HG02623 (cell line): ENCODE results near the gene STK33.
"Not testable (repeated sequence)": the region's sequence is repeated elsewhere in the genome, so short reads cannot be mapped to it uniquely, and the experiment has no call there.

Source experiments
- ATAC-seq: cut with Tn5 transposase; IDR thresholded peaks from one replicate; pipeline ENCODE4 v1.9.1; 2021; ENCODE audit warnings: moderate library complexity; ENCODE audit not compliant: unreplicated experiment

Gene STK33

DNA sequence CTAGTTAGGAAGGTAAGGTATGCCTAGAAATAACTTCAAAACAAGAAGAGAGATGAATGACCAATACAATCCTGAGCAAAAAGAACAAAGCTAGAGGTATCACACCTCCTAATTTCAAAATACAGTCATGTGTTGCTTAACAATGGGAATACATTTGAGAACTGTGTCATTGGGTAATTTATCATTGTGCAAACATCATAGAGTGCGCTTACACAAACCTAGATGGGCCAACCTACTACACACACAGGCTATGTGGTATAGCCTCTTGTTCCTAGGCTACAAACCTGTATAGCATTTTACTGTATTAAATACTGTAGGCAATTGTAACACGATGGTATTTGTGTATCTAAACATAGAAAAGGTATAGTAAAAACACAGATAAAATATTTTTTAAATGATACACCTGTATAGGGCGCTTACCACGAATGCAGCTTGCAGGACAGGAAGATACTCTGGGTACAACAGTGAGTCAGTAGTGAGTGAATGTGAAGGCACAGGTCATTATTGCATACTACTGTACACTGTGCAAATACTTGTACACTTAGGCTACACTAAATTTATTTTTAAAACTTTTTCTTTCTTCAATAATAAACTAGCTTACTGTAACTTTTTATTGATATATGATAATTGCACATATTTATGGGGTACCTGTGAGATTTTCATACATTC is 48.2 kb downstream of the STK33 start:
- ATAC-seq: no peak

DNA sequence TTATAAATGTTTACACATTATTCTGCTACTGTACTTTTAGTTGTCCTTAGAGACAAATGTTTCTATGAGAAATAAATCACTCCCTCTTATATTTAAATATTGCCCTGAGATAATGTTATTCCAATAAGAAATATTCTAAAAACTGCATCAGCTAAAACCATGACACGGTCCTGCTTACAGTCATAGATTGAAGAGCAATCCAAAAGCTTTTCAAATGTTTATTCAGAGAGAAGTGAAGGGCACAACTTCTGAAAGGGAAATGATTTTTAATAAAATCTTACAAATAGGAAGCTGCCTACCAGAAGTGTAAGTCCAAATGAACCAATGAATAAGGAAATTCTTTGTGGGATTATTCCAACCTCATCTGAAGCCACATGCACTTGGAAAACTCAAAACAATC is 49.2 kb downstream of the STK33 start:
- no peak for ATAC-seq

DNA sequence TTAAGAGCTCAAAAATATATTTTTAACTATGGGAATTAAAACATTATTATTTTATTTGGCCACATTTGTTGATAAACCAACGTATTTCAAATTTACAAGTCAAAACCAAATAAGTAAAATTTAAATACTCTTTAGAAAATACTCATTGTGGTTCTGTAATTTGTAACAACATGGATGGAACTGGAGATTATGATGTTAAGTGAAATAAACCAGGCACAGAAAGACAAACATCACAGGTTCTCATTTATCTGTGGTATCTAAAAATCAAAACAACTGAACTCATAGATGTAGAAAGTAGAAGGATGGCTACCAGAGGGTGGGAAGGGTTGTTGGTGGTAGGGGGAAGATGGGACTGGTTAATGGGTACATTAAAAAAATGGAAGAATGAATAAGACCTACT is 50.8 kb downstream of the STK33 start:
- ATAC-seq: no peak

DNA sequence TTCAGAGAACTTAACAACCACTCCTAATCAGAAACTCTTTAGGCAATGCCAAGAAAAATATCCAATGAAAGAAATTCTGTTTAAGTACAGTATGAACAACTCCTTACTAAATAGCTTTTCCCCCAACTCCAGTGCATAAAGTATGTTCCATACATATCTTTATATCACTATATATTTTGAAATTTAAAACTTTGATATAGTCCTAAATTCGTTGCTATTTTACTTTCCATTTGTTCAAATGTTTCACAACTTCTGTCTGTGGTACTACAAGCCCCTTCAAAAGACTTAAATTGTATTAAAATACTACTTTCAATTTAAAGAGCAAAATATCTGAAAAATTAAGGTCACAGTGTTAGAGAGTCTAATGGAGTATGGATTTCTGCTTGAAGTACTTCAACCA is 52.6 kb downstream of the STK33 start:
- no peak for ATAC-seq

DNA sequence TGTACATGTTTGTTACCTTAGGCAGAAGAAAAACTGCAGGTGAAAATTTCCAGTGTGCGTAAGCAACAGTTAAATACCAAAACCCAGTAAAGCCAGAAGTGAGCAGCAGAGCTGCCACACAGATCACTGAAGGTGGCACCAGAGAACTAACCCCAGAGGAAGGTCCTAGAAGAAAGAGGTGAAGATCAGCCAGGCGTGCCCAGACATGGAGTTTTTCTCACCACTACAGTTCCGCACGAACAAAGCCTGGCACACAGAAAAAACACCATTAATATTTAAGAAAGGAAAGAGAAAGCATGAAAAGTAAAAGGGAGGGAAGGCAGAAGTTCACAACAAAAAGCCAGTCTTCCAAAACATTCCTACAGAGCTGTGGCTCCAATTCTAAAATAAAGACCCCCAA is 60.7 kb downstream of the STK33 start:
- peak; percentile 74 for ATAC-seq

DNA sequence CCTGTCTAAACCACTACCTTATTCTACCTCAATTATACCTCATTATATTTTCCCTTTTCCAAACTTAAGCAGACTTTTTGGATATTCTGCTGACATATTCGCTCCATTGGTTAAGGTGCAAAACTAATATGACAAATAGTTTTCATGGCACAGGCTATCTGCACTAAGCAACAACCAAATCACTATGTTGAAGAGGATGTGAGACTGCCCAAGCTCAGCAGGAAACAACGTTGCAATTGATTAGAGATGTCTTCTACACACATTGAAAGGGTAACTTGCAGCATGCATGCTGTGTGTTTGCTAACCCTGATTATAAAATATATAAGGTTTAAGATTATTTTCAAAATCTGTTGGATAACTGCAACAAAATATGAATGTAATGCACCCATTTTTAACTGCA is 61.6 kb downstream of the STK33 start:
- ATAC-seq: no peak

DNA sequence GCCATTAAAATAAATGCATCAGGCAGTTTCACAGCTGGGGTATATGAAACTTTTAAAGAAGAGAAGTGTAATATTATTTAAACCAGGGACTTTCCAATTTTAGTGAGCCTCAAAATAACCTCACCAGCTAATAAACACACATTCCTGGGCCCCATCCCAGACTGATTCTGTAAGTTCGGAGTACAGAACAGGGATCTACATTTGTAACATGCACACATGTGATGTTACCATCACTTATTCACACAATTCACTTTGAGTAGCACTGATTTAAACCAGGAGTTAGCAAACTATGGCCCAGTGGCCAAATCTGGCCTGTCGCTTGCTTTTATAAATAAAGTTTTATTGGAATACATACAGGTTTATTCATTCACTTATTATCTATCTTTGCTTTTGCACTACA is 62.0 kb downstream of the STK33 start:
- ATAC-seq: no peak

DNA sequence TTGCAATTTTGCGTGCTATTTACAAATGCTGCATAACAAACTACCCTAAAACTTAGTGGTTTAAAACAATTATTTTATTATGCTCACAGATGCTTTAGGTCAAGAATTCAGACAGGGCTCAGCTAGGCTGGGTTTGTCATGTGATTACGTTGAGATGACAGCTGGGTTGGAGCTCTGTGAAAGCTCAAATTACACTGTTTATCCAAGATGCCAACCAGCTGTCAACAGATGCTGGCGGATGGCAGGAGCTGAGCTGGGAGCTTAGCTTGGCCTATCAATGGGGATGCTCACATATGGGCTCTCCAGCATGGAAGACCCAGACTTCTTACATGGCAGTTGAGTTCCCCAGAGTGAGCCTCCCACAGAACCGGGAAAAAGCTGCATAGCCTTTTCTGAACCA is 62.7 kb downstream of the STK33 start:
- ATAC-seq: no peak

DNA sequence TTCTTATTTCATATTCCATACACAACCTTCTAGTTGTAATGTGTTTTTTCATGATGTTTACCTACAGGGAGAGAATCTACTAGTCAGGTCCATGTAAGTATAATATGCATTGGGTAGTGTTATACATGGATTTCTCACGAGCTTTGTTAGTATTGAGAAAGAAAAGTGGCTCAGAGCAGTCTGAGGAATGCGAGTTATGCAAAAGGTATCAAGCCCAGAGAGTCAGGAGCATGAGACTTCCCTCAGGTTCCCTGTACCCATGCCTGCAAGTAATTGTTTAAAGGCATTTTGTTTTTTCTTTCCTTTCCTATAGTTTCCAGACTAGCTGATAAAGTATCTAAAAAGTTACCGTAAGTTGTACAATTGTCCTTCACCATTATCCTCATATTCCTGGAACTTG is 66.1 kb downstream of the STK33 start:
- ATAC-seq: no peak

DNA sequence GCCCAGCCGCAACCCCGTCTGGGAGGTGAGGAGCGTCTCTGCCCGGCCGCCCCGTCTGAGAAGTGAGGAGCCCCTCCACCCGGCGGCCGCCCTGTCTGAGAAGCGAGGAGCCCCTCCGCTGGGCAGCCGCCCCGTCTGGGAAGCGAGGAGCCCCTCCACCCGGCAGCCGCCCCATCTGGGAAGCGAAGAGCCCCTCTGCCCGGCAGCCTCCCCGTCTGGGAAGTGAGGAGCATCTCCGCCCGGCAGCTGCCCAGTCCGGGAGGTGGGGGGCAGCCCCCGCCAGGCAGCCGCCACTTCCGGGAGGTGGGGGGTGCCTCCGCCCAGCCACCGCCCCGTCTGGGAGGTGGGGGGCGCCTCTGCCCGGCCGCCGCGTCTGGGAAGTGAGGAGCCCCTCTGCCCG is 70.6 kb downstream of the STK33 start:
- ATAC-seq: no peak

DNA sequence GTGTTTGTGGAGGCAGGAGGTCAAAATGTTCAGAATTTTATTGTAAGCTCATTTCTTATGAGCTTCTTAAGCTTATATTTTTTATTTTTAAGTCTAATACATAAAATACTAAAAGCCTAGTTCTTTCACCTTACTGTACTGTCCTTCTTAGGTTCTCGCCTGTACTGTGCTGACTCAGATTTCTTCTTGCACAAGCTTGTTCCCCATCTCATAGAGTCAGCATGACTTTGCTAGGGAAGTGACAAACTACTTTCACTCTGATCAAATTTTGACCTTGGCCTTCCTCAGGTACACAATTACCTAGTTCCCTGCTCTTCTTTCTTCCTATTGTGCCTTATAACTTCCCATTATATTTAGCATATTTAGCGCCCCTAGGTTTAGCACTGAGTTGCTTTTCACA is 81.5 kb downstream of the STK33 start:
- ATAC-seq: no peak

DNA sequence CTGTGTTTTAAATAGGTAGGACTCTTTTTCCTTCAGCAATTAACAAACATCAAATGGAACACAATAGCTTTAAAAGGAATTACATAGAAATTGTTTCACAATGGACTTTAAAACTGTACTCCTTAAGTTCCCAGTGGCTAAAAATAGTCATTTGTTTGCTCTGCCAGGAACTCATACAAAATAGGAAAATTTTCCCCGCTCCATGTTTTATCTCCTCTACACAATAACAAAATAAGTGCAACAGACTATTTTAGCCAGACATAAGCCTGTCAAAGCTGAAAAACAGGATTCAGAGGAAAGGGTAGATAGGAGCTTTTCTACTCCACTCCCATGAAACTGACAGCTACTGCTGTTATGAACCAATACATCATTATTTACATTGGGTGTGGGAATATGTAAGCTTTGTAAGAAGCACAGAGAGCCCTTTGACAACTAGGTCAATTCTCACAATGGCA is 90.1 kb downstream of the STK33 start:
- ATAC-seq: no peak

DNA sequence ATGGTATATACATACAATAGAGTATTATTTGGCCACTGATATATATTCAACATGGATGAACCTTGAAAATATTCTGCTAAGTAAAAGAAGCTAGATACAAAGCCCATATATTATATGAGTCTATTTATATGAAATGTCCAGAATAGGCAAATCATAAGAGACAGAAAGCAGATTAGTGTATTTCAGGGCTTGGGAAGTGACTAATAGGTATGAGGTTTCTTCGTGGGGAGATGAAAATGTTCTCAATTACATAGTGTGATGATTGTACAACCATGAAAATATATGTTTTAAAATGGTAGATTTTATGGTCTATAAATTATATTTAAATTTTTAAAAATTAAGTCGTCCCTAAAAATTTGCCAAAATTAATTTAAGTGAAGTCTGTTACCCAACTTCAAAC is 92.2 kb downstream of the STK33 start:
- no peak for ATAC-seq

DNA sequence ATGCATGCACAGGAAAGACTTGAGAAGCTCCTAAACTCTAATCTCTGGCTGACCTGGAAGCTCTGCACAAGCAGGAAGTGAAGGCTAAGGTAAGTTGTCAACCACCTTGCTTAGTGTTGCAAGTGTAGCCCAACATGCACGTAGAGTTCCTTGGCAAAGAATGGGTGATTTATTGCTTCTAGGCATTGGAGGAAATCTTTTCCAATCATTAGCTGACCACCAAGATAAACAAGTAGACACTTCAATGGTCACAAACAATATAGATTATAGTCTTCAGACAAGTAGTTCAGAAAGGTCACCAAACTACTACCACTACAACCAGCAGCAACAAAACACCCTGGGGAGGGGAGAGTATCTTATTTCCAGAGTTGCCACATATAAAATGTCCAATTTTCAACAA is 105.6 kb downstream of the STK33 start:
- ATAC-seq: no peak

DNA sequence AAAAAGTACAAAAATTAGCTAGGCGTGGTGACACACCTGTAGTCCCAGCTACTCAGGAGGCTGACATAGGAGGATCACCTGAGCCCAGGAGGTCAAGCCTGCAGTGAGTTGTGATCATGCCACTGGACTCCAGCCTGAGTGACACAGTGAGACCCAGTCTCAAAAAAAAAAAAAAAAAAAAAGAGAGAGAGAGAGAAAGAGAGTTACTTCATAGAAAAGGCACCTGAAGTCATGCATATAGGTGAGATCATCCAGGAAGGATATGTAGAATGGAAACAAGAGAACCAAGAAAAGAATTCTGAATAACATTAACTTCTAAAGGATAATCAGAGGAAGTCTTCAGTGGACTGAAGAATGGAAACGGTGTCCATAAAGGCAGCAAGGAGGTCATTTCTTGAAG is 106.8 kb downstream of the STK33 start:
- ATAC-seq: no peak

DNA sequence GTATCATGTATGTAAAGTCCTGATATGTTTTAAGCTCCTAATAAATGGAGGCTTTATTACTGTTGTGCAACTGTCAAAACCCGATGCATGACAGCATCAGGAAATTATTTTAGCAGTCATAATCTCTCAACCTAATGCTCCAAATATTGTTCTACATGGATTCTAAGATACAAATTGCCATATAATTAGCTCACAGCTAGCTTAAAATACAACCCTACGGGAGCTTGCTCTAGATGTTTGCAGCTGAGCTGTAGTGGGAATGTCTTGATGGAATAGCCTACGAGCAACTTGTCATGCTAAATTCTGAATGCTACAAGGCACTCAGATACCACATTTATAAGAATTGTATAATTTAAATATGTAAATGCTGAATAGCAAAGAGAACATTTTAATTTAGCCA is 109.8 kb downstream of the STK33 start:
- no peak for ATAC-seq

DNA sequence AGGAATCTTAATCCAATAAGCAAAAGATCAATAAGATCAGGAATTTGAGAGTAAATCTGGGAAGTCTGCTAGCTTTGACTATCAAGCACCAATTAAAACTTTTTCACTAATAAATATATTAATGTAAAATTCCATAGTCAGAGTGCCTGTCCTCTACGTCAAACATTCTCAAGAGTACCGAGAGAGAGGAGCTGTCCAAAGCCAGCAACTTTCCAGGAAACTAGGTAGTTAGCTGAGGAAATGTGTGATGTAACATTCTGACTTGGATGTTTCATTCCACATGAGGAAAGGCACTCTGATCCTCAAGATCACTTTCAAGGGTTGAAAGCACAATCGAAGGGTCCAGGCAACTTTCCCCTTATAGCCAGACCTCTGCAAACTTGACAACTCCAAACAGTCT is 113.2 kb downstream of the STK33 start:
- no peak for ATAC-seq

DNA sequence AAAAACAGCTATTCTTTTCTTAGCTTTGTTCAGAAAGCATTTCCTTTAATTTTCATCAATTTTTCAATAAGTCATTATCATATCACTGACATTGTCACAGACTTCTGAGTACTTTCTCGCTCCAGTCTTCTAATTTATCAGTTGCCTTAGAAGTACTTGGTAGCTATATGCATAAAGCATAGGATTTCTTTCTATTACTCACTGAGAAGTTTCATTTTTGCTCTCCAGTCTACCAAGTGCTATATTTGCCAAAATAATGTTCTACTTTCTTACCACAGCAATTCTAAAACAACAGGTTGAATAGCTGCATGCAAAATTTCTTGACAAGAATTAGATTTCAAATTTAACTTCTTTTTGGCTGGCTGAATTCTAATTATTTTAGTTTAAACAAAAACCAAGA is 116.3 kb downstream of the STK33 start:
- peak; percentile 71 for ATAC-seq

DNA sequence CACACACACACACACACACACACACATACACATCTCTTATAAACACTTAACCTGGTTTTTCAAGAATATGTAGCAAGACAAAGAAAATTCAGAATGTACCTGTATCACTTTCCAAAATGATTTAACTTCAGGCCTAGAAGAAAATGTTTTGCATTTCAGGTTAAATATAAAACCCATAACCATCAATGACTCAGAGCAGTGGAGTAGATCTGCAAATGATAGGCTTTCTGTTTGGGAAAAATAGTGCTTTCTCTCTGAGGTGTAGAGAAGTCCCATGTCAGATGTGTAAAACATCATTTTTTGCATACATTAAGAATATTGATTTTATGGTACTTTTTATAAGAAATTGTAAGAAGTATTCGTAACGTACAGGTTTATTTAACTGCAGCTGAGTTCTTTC is 116.9 kb downstream of the STK33 start:
- ATAC-seq: no peak

DNA sequence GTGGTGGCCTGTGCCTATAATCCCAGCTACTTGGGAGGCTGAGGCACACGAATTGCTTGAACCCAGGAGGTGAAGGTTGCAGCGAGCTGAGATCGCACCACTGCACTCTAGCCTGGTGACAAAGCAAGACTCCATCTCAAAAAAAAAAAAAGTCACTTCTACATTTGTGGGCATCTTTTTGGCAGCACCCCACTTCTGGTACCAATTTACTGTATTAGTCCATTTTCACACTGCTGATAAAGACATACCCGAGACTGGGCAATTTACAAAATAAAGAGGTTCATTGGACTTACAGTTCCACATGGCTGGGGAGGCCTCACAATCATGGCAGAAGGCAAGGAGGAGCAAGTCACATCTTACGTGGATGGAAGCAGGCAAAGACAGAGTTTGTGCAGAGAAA is 126.2 kb downstream of the STK33 start:
- not testable (repeated sequence) for ATAC-seq

DNA sequence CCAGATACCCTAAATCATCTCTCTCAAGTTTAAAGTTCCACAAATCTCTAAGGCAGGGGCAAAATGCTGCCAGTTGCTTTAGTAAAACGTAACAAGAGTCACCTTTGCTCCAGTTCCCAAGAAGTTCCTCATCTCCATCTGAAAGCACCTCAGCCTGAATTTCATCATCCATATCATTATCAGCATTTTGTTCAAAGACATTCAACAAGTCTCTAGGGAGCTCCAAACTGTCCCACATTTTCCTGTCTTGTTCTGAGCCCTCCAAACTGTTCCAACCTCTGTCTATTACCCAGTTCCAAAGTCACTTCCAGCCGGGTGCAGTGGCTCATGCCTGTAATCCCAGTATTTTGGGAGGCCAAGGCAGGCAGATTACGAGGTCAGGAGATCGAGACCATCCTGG is 126.7 kb downstream of the STK33 start:
- not testable (repeated sequence) for ATAC-seq

DNA sequence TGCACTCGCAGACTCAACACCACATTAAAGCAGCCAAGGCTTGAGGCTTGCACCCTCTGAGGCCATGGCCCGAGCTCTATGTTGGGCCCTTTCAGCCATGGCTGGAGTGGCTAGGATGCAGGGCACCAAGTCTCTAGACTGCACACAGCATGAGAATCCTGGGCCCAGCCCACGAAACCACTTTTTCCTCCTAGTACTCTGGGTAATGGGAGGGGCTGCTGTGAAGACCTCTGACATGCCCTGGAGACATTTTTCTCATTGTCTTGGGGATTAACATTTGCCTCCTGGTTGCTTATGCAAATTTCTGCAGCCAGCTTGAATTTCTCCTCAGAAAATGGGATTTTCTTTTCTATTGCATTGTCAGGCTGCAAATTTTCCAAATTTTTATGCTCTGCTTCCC is 127.1 kb downstream of the STK33 start:
- not testable (repeated sequence) for ATAC-seq

DNA sequence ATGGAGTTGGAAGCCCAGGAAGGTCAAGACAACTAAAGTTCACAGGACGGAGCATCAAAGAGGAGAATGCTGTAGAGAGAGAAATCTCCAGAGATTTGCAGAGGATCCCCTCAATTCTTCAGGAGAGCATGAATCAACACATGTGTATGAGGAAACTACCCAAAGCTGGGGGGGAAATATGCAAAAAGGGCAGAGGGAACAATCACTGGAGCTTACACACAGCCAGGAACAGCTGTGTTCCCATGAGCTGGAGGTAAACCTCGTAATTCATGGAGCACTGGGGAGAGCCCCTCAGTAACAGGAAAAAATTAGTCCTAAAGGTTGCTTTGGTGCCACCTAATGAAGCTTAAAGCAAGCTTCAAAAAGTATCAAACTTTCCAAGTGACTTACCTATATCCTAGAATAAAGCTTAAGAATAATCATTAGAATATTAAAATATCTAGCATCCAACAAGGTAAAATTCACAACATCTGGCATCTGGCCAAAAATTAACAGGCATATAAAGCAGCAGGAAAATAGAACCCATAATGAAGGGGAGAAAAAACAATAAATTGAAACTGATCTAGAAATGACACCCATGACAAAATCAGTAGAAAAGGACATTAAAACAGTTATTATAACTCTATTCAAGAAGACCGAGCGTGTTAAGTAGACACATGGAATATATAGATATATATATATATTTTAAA is 134.2 kb downstream of the STK33 start:
- ATAC-seq: no peak
